Peyer's patch (tissue), 4 donors: Measurements from ENCODE around the gene FGGY. TPM values are rescaled to one million over a fixed set of nuclear protein-coding genes. Genes with fewer than 3 reads are reported as not detected.
"Not testable (repeated sequence)": the region's sequence is repeated elsewhere in the genome, so short reads cannot be mapped to it uniquely, and the experiment has no call there.

ENCODE experiments used
- DNase-seq, 3 donors: peaks; one replicate each; pipeline ENCODE4 v3.0.0-alpha.2; 2017 to 2019
- H3K27ac ChIP-seq, 4 donors: fragments of 200-600 bp; sonication (generic); one replicate each; pipeline ENCODE4 v1.5.1; 2016 to 2019
- H3K27me3 ChIP-seq, 2 donors: fragments of 200-600 bp; sonication (generic); one replicate each; pipeline ENCODE4 v1.5.1; 2019
- H3K36me3 ChIP-seq, 3 donors: fragments of 200-600 bp; sonication (generic); one replicate each; pipeline ENCODE4 v1.5.1; 2016 to 2019
- H3K4me1 ChIP-seq, 4 donors: fragments of 200-600 bp; sonication (generic); one replicate each; pipeline ENCODE4 v1.5.1; 2016 to 2019
- H3K4me3 ChIP-seq, 4 donors: fragments of 200-600 bp; sonication (generic); 1 replicate in 3 of 4; 2 replicates in 1 of 4; pipeline ENCODE4 v1.5.1; 2016 to 2019; ENCODE audit warnings: mild to moderate bottlenecking in 1 of 4
- H3K9me3 ChIP-seq, 4 donors: fragments of 200-600 bp; sonication (generic); one replicate each; pipeline ENCODE4 v1.5.1; 2016 to 2019; ENCODE audit warnings: mild to moderate bottlenecking in 1 of 4
- CTCF ChIP-seq, 6 experiments: fragments of 450-650 bp in 4 of 6; fragments of 200-600 bp in 2 of 6; sonication (generic) in 1 of 6; IDR thresholded peaks; one replicate each; pipeline ENCODE4 v1.5.1; 2017 to 2019; ENCODE audit warnings: antibody characterized with exemption in 6 of 6, mild to moderate bottlenecking in 3 of 6, moderate library complexity in 1 of 6
- POLR2A ChIP-seq, 2 donors: fragments of 450-650 bp; IDR thresholded peaks; one replicate each; pipeline ENCODE4 v1.5.1; 2017; ENCODE audit warnings: antibody characterized with exemption in 2 of 2, mild to moderate bottlenecking in 2 of 2, moderate library complexity in 2 of 2
- total RNA-seq, 4 donors: library from RNA; depleted of rRNA; stranded (reverse); fragments of >200 nt; gene quantifications; one replicate each; pipeline ENCODE4 v1.1.0, GENCODE V29; 2016

The FGGY gene
- total RNA-seq, 4 donors from 2014 or later: 18.9 to 102 (median 33.6) TPM

- peaks cover 0 to 21% (median 0%) of the 10 kb centered on the region in 4 donors for H3K4me1 ChIP-seq
- DNase-seq: no peak
- H3K4me3 ChIP-seq: no peak overlapping the region
- no peaks in the 10 kb centered on the region for H3K9me3 ChIP-seq
- H3K27me3 ChIP-seq: no peaks in the 10 kb centered on the region
- no peak overlapping the region for H3K27ac ChIP-seq
- no peaks in the 10 kb centered on the region for H3K36me3 ChIP-seq
- TF ChIP-seq CTCF (IDR thresholded peaks at IDR 0.05) (no peak), POLR2A (IDR thresholded peaks at IDR 0.05) (no peak)
Measured at GRCh38 chr1:59294423-59294822, 2.5 kb upstream of the FGGY start.

GRCh38 chr1:59295618-59296017 is 1.3 kb upstream of the FGGY start:
- peak overlapping the region; percentile 40 to 64 (median 55) for H3K4me3 ChIP-seq
- H3K9me3 ChIP-seq: no peaks in the 10 kb centered on the region
- H3K27me3 ChIP-seq: no peaks in the 10 kb centered on the region
- peaks cover 0 to 21% (median 0%) of the 10 kb centered on the region in 4 donors for H3K4me1 ChIP-seq
- H3K27ac ChIP-seq: peak overlapping the region; percentile 84 to 97 (median 94)
- DNase-seq: no peak
- H3K36me3 ChIP-seq: no peaks in the 10 kb centered on the region
- TF ChIP-seq CTCF (IDR thresholded peaks at IDR 0.05): no peak
- no peak for TF ChIP-seq POLR2A (IDR thresholded peaks at IDR 0.05)

GRCh38 chr1:59298026-59298583 is 1.2 kb downstream of the FGGY start:
- Histone ChIP-seq H3K4me1 (peaks cover 0 to 21% (median 0%) of the 10 kb centered on the region in 4 donors), H3K27me3 (no peaks in the 10 kb centered on the region), H3K36me3 (no peaks in the 10 kb centered on the region), H3K9me3 (no peaks in the 10 kb centered on the region), H3K4me3 (no peak overlapping the region), H3K27ac (peak overlapping the region in 3 of 4 donors; percentile 90 to 97 (median 97))
- no peak for TF ChIP-seq POLR2A (IDR thresholded peaks at IDR 0.05)
- TF ChIP-seq CTCF (IDR thresholded peaks at IDR 0.05): no peak
- DNase-seq: no peak

DNA sequence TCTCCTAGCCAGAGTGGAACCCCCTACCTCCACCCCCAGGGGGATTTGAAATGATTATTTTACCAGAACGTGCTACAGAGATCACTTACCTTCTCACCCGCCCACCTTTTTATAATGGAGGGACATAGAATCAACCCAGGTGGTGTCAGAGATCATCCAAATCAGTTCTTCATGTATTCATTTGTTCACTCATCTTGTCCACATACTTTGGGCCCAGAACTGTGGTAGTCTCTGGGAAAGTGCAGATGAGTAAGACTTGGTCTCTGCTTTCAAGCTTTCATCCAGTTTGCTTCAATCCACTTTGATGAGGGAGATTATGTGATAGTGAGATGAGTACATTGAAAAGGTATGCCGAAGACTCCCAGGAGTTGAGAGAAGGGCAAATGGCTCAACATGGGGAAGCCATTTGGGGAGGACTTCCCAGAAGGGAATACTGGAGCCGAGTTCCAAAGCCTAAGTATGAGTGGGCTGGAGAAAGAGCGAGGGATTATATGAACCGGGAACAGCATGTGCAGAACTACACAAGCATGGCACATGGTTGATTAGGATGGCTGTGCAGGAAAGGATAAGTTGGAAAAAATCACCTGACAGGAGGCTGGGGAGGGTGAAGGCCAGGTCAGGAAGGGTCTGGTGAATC is 1.9 kb downstream of the FGGY start:
- peak overlapping the region in 3 of 4 donors; percentile 3 to 97 (median 90) for H3K27ac ChIP-seq
- H3K4me3 ChIP-seq: no peak overlapping the region
- no peaks in the 10 kb centered on the region for H3K27me3 ChIP-seq
- H3K36me3 ChIP-seq: no peaks in the 10 kb centered on the region
- TF ChIP-seq CTCF (IDR thresholded peaks at IDR 0.05) (no peak), POLR2A (IDR thresholded peaks at IDR 0.05) (no peak)
- no peak for DNase-seq
- H3K9me3 ChIP-seq: no peaks in the 10 kb centered on the region
- peaks cover 0 to 21% (median 0%) of the 10 kb centered on the region in 4 donors for H3K4me1 ChIP-seq

DNA sequence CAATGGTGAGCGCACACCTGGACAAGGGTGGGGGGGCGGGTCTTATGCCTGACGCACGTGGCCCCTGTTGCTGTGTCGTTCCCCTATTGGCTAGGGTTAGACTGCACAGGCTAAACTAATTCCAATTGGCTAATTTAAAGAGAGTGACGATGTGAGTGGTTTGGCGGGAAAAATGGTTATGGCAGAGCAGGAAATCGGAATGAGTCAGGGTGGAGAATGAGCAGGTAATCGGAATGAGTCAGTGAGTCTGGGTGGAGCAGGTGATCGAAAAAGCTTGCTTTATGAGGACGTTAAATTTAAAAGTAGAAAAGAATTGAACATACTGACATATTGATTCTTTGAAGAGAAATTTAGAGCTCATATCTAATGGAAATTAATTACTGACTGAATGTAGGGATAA is 2.8 kb downstream of the FGGY start:
- H3K4me3 ChIP-seq, H3K36me3 ChIP-seq, H3K9me3 ChIP-seq, H3K27me3 ChIP-seq, H3K27ac ChIP-seq, DNase-seq: not testable (repeated sequence)
- peaks cover 0 to 21% (median 0%) of the 10 kb centered on the region in 4 donors for H3K4me1 ChIP-seq

- no peak for DNase-seq
- no peak for TF ChIP-seq CTCF (IDR thresholded peaks at IDR 0.05)
- no peak for TF ChIP-seq POLR2A (IDR thresholded peaks at IDR 0.05)
Measured at GRCh38 chr1:59302297-59302696, 5.4 kb downstream of the FGGY start.

More at GRCh38 chr1:59302297-59302696, 5.4 kb downstream of the FGGY start:
- Histone ChIP-seq H3K27me3 (no peaks in the 10 kb centered on the region), H3K36me3 (no peaks in the 10 kb centered on the region), H3K9me3 (peaks cover 0 to 13% (median 0%) of the 10 kb centered on the region in 4 donors), H3K27ac (no peak overlapping the region), H3K4me1 (peaks cover 0 to 9% (median 0%) of the 10 kb centered on the region in 4 donors), H3K4me3 (no peak overlapping the region)
